HG02678 (cell line): ENCODE measurements around the gene SPPL2C.

Experiments
- ATAC-seq: cut with Tn5 transposase; IDR thresholded peaks from one replicate; pipeline ENCODE4 v1.9.1; 2021; ENCODE audit warnings: mild to moderate bottlenecking, moderate library complexity; ENCODE audit not compliant: unreplicated experiment

The SPPL2C gene

GRCh38 chr17:45828582-45829133, 16.0 kb upstream of the SPPL2C start:
- ATAC-seq, result no peak

- ATAC-seq, result no peak
Observed at GRCh38 chr17:45833920-45834319, 10.8 kb upstream of the SPPL2C start.

- no peak for ATAC-seq
Observed at GRCh38 chr17:45834471-45835396, 9.9 kb upstream of the SPPL2C start.

- ATAC-seq, result no peak
Observed at GRCh38 chr17:45835481-45835880, 9.2 kb upstream of the SPPL2C start.

- ATAC-seq, result no peak
Observed at GRCh38 chr17:45836047-45837044, 8.3 kb upstream of the SPPL2C start.

- ATAC-seq, result no peak
Observed at GRCh38 chr17:45837187-45837586, 7.5 kb upstream of the SPPL2C start.

GRCh38 chr17:45837603-45838002, 7.1 kb upstream of the SPPL2C start:
- no peak for ATAC-seq

GRCh38 chr17:45838751-45839295, 5.9 kb upstream of the SPPL2C start:
- no peak for ATAC-seq

GRCh38 chr17:45839442-45839841, 5.2 kb upstream of the SPPL2C start:
- ATAC-seq, result no peak

GRCh38 chr17:45841186-45841585, 3.5 kb upstream of the SPPL2C start:
- ATAC-seq, result no peak

GRCh38 chr17:45841883-45842525, 2.7 kb upstream of the SPPL2C start:
- no peak for ATAC-seq

GRCh38 chr17:45843722-45844121, 959 bp upstream of the SPPL2C start:
- no peak for ATAC-seq

- ATAC-seq, result no peak
Observed at GRCh38 chr17:45845376-45846185, 900 bp downstream of the SPPL2C start.

- no peak for ATAC-seq
Observed at GRCh38 chr17:45846223-45846622, 1.5 kb downstream of the SPPL2C start.

GRCh38 chr17:45846646-45847045, 2.0 kb downstream of the SPPL2C start:
- ATAC-seq, result no peak

- no peak for ATAC-seq
Observed at GRCh38 chr17:45847101-45847500, 2.4 kb downstream of the SPPL2C start.

- ATAC-seq, result no peak
Observed at GRCh38 chr17:45847747-45848146, 3.1 kb downstream of the SPPL2C start.

GRCh38 chr17:45848405-45848804, 3.7 kb downstream of the SPPL2C start:
- ATAC-seq, result no peak

- no peak for ATAC-seq
Observed at GRCh38 chr17:45848868-45849535, 4.3 kb downstream of the SPPL2C start.
